HG03196 (cell line): ENCODE data around the gene KMT2C.
"Not testable (repeated sequence)": the region's sequence is repeated elsewhere in the genome, so short reads cannot be mapped to it uniquely, and the experiment has no call there.

Experiments used
- ATAC-seq: cut with Tn5 transposase; IDR thresholded peaks from one replicate; pipeline ENCODE4 v1.9.1; 2021; ENCODE audit not compliant: unreplicated experiment

Gene KMT2C

DNA sequence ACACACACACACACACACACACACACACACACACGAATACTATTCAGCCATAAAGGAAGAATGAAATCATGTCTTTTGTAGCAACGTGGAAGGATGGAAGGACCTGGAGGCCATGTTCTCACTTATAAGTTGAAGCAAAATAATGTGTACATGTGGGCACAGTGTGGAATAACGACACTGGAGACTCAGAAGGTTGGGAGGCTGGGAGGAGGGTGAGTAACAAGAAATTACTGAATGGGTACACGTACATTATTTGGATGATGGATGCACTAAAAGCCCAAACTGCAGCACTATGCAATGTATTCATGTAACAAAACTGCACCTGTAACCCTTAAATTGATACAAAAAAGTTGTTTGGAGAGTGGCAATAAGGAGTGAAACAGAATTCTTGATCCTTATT lies 32.1 kb downstream of the KMT2C start:
- ATAC-seq: no peak

GRCh38 chr7:152402384-152403250 lies 33.2 kb downstream of the KMT2C start:
- ATAC-seq: no peak

DNA sequence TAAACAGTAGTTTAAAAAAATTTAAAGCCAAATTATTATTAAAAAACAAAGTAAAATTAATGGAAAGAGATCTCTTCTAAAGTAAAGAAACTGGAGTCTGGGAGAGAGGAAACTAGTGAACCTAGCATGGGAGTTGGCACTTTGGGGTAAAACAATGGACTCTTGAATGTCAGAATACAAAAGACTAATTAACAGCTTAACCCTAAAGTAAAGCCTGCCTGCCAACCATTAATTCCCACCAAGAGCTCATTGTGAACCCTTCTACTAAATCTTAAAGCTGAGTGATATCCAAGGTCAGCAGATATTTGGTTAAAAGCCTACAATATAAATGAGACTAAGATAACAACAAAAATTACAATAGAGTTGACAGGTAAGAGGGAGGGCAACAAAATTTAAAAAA lies 36.5 kb downstream of the KMT2C start:
- no peak for ATAC-seq

DNA sequence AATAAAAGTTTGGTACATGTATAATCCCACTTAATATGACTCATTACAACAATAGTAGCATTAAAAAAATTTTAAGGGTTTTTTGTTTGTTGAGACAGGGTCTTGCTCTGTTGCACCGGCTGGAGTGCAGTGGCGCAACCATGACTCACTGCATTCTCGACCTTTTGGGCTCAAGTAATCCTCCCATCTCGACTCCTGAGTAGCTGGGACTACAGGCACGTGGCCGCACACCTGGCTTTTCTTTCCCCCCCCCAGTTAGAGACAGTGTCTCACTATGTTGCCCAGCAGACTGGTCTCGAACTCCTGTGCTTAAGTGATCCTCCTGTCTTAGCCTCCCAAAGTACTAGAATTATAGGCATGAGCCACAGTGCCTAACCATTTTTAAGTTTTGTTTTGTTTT lies 40.7 kb downstream of the KMT2C start:
- no peak for ATAC-seq

GRCh38 chr7:152394214-152394613 lies 41.6 kb downstream of the KMT2C start:
- ATAC-seq: not testable (repeated sequence)

DNA sequence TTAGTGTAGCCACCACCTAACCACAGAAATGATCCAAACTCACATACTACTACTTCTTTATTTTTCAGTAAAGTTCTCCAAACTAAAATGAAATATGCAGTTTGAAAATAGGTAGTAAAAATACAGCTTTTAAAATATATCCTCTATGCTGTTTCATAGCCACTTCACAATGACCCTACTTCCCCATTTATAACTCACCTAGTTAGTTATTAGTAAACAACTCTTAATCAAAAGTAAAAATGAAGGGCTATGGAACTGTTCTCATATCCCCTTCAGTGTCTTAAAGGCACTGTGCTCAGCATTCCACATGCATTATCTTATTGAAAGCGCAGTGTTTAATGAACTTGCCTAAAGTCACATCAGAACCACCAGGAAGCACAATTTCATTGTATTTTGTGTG lies 43.5 kb downstream of the KMT2C start:
- peak; percentile 56 for ATAC-seq

- not testable (repeated sequence) for ATAC-seq
These were observed 49.6 kb downstream of the KMT2C start for GRCh38 chr7:152386136-152386764.

- ATAC-seq: not testable (repeated sequence)
These were observed 51.3 kb downstream of the KMT2C start for GRCh38 chr7:152384235-152385200.

- ATAC-seq: no peak
These were observed 52.2 kb downstream of the KMT2C start for GRCh38 chr7:152383341-152384234.

- ATAC-seq: no peak
These were observed 53.6 kb downstream of the KMT2C start for GRCh38 chr7:152382244-152382643.

GRCh38 chr7:152380931-152381578 lies 54.7 kb downstream of the KMT2C start:
- ATAC-seq: not testable (repeated sequence)

DNA sequence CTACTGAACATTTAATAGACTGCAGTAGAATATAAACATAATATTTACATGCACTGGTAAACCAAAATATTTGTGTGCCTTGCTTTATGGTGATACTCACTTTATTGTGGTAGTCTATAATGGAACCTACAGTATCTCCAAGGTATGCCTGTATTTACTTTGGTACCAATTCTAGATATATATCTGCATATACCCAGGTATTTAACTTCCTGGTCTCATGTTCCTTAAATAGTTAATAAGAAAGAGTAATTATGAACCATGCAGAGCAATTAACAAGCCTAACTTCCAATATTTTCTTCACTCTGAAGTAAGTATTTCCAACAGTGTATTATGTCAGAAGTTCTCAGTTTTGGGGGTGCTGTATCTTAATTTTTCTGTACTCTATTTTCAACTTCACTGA lies 57.3 kb downstream of the KMT2C start:
- not testable (repeated sequence) for ATAC-seq

DNA sequence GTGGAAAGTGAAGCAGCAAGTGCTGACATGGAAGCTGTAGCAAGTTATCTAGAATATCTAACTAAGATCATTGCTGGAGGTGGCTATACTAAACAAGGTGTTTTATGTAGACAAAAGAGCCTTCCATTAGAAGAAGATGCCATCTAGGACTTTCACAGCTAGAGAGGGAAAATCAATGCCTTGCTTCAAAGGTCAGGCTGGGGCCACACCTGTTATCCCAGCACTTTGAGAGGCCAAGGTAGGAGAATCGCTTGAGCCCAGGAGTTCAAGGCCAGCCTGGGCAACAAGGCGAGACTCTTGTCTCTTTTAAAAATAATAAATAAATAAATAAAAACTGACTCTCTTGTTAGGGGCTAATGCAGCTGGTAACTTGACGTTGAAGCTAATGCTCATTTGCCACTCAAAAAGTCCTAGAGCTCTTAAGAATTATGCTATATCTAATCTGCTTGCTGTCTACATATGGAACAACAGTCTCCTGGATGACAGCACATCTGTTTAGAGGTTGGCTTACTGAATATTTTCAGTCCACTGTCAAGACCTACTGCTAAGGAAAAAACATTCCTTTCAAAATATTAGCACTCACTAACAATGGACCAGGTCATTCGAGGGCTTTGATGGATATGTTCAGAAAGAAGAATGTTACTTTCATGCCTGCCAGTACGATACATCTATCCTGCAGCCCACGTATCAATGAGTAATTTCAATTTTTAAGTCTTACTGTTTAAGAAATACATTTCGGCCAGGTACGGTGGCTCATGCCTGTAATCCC lies 58.9 kb downstream of the KMT2C start:
- ATAC-seq: not testable (repeated sequence)

DNA sequence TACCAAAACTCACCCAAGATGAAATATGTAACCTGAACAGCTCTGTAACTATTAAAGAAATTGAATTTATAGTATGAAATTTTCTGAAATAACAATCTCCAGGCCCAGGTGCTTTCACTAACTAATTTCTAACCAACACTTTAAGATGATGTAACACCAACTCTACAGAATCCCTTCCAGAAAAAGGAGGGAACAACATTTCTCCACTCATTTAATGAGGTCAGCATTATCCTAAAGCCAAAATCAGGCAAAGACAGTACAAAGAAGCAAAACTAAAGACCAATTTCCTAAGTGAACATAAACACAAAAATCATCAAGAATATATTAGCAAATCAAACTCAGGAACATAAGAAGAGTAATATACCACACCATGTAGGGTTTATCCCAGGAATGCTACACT lies 65.5 kb downstream of the KMT2C start:
- no peak for ATAC-seq

GRCh38 chr7:152369518-152369917 lies 66.3 kb downstream of the KMT2C start:
- ATAC-seq: no peak

- ATAC-seq: no peak
These were observed 68.6 kb downstream of the KMT2C start for GRCh38 chr7:152367170-152367569.

DNA sequence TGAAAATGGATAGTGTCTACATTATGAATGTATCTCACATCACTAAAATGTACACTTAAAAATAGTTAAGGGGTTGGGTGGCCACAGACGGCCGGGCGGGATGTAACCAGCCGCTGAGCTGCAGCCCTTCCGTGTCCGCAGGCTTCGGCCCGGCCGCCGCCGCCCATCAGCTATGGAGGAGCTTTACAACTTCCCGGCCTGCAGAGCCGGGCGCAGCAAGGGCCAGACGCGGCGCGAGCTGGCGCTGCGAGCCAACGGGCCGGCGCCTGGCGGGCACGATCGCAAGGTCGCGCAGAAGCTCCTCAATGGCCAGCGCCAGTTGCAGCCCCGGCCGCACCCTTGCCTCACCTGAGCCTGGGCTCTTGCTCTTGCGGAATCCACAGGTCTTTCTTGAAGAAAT lies 69.1 kb downstream of the KMT2C start:
- no peak for ATAC-seq

GRCh38 chr7:152365982-152366603 lies 69.7 kb downstream of the KMT2C start:
- ATAC-seq: no peak

GRCh38 chr7:152363798-152364197 lies 72.0 kb downstream of the KMT2C start:
- no peak for ATAC-seq
